ENCODE results near the gene ZMIZ1. TPM values are rescaled to one million over a fixed set of nuclear protein-coding genes. Genes with fewer than 3 reads are reported as not detected.
A peak's percentile ranks its signal among the peaks of the same experiment; 100 is the strongest.

The ZMIZ1 gene
- total RNA-seq, 1 donor from 2014 or later: 29.5 TPM

GRCh38 chr10:79232864-79233263 is 164.1 kb downstream of the ZMIZ1 start:
- DNase-seq: no peak

DNA sequence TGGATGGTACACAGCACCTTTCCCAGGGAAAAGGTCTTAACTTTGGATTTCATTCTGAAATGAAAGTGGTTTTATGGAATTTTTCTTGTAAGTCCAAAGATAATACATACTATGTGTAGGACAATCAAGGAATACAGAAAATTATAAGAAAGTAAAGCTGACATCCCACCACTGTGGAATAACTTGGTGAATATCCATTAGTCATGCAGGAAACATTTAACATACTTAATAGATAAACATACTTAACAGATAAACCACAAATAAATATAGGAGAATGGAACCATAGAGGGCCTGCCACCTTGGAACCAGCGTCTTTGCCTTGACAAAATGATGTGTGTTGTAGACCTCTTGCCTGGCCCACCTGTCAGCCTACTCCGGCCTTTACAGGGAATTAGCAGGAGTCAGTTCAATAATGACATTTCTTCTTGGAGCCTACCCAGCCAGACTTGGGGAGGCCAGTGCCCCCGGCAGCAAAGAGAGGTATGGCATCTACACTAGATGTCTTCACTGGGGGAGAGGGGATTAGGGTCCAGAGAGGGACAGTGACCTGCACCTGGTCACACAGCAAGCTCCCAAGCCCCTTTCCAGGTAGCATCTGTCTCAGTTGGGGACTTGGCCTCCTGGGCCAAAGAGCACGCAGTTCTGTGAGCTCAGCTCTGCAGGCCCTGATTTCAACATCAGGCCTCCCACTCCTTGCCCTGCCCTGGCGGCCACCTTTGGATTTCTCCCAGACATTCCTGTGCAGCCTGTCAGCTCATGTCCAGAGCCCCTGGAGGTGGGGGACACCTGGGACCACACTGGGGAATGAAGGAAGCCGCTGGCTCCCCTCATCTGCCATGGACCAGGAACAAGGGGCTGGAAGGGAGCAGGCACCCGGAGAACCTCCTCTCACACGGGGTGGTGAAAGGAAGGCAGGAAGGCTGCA is 165.9 kb downstream of the ZMIZ1 start:
- DNase-seq: no peak

DNA sequence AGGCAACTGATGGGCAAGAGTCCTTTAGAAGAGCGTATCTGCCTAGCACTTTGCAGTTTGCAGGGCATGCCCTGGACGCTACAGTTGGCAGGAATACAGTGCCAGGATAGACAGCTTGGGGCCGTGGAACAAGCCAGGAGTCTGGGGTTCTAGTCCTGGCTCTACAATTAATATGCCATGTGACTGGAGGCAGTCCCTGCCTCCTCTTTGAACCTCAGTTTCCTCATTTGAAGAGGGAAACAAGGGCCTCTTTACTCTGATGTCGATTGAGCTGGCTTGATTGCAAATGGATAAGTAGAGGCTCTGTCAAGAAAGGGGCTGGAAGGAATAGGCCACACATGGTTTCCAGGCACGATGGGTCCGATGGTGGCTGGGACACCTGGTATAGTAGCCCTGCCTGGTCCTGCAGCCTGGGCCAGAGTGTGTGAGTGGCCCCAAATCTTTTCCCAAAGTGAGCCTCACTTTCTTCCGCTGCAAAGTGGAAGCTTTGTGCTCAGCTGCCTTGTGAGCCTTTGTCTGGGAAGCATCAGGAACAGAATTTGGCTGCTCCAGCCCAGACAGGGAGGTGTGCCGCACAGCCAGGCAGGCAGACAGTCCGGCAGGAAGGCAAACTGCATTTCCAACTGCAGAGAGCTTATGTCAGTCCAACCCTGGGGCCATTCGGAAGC is 167.1 kb downstream of the ZMIZ1 start:
- no peak for DNase-seq

GRCh38 chr10:79236433-79236765 is 167.6 kb downstream of the ZMIZ1 start:
- DNase-seq: no peak

GRCh38 chr10:79237454-79238157 is 168.8 kb downstream of the ZMIZ1 start:
- DNase-seq: no peak

DNA sequence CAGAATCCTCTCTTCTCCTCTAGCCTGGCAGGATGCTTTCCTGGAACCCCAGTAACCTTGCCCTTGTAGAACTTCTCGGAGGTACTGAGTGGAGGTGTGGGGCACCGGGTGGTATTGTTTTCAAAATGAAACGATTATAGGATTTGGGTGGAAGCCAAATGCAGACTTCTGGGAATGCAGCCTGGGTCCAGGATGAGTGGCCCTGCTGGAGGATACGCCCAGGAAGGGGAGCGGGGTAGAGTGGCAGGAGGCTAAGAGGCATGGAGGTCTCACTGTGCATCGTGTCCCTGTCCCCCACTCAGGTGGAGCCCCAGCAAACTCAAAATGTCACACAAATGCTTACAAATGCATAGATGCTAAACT is 169.4 kb downstream of the ZMIZ1 start:
- DNase-seq: no peak

DNA sequence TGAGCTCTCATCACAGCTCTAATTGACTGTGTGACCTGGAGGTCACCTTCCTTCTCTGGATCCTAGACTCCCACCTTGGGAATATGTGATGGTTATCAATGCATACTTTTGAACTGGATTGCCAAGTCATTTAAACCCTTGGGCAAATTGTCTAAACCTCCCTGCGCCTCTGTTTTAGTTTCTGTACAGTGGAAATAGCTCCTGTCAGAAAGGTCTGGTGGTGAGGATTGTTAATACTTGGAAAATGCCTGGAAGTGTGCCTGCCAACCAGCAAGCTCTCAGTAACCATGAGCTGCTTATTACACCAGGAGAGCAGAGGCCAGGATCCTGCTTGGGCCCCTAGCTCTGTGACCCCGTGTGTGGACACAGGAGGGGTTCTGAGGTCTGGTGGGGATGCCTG is 169.8 kb downstream of the ZMIZ1 start:
- DNase-seq: no peak

GRCh38 chr10:79239275-79239779 is 170.6 kb downstream of the ZMIZ1 start:
- DNase-seq: no peak

DNA sequence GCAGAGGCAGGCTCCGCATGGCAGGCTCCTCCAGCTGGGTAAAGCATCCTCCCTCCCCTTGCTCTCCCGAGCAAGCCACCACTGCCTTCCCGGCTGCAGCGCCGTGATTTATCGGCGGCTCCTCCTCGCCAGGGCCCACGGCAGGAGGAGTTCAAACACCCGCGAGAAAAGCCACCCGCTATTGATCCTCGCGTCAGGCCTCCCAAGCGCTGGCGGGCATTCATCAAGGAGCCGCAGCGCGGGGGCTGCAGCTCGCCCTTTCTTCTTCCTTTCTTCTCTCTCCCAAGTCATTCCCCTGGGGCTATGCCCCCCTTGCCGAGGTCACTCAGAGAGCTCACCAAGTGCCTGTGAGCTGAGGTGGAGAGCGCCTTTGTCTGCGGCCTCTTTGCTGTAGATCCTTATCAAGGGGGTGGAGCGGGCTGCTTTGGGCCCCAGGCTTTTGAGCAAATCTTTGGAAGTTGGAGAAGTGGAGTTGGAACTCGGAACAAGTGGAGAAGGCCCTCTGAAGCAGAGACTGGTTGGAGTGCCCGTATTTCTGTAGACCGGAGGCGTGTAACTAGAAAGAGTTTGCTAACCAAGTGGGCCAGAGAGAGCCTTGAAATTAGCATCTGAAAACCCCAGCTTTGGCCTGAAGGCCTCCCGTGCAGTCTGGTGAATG is 171.3 kb downstream of the ZMIZ1 start:
- DNase-seq: no peak

DNA sequence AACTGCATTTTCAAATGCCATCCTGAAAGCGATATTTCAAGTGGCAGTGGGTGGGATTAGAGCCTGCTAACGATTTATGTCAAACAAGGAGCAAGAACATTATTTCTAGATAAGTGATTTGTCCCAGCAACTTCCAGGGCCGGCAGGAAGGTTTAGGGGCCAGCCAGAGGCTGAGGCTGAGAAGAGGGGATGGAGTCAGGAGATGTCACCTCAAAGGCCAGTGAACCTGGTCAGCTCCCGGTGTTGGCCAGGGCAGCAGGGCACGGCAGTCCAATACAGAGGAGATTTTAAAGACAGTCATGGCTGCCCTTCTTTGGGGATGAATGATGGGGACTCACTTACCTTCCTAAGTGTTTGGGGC is 172.8 kb downstream of the ZMIZ1 start:
- no peak for DNase-seq

DNA sequence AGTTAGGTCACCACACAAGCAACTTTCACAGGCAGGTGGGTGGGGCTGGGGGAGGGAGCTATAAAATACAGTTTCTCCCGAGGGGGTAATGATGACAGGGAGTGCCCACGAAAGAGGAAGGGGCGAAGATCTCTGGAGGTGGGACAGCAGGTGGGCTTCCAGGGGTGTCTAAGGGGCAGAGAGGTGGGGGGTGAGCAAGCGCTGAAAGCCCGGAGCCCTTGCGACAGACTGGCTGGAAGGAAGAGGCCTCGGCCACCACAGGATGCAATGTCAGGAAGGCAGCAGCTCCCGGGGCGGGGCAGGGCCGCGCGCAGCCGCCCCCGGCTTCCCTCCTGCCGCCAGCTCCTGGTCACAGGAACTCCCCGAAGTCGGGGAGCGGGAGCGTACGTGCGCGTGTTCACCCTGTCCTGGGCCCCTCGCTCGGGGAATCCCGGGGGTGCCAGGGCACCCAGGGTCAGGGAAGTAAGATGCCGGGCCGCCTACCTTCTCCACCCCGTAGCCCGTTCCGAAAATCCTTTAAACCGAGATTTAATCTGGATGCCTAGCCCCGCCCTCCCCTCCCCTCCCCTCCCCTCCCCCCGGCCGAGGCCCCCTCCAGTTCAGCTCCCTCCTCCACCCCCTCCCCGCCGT is 173.3 kb downstream of the ZMIZ1 start:
- no peak for DNase-seq

DNA sequence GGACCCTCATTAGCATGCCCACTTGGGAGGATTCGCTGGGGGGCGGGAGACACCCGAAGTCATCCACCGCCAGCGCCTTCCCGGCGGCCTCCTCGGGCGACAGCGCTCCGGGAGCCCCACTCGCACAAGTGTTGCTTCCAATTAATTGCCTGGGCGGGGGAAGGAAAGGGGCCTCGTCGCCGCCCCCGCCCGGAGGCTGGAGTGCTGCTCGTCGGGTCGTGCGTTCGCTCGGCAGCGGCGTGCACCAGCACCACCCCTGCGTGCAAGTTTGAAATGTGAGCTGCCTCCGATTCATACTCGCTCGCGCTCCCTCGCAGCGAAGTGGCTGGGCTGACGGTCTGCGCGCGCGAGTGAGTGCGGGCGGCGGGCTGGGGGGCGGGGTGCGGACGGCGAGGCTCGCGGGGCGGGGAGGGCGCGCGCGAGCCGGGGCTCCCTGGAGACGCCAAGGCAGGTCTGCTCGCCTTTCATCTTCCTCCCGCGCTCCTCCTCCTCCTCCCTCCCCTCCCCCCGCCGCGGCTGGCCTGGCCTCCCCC is 173.9 kb downstream of the ZMIZ1 start:
- peak; percentile 55 for DNase-seq

DNA sequence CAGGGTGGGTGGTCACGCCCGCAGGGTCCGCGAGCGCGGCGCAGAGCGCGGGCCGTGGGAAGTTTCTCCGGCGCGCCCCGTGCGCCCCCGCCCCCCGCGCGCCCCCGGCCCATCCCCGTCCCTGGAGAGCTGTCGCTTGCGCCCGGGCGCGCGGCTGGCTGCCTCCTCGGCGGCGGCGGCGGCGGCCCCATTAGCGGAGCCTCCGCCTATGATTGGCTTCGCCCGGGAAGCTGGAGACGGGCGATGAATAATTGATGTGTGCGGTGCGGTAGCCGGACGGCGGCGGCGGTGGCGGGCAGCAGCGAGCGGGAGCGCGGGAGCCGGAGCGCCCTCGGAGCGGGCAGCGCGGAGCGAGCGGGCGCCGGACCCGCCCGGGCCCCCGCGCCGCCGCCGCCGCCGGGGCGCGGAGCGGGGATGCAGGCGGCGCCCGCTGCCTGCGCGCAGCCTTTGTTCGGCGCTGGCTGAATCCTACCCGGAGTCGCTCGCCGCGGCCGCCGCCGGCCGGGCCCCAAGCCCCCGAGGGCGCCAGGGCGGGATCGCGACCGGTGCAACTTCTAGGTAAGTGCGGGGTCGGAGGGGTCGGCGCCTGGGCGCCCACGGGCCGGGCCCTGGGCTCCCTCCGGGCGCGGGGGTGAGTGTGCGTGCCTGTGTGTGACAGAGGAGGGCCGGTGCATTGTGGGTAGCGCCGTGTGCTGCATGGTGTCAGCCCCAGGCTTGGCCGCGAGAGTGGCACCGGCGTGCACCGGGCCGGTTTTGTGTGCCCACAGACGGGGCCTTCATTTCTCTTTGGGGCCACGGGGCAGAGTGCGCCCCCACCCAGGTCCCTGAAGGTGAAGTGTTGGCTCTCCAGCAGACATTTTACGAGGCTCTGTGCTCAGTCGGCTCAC is 174.7 kb downstream of the ZMIZ1 start:
- peak; percentile 62 for DNase-seq

DNA sequence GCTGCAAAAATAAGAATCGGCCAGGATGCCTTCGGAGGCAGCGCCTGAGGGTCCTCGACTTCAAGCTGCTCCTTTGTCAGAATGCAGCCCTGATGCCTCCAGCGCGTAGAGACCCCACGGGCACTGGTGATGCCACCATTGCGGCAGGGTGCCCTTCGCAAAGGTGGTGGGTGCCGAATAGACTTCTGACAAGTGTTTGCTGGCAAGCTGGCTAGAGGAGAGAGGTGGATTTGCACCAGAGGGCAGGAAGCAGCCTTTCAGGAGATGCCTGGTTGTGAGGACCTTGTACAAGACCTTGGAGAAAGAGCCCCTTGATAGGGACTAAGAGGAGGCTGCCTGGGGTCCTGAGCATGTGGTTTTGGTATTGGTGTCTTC is 175.3 kb downstream of the ZMIZ1 start:
- no peak for DNase-seq

GRCh38 chr10:79244841-79245504 is 176.2 kb downstream of the ZMIZ1 start:
- no peak for DNase-seq

- no peak for DNase-seq
Measured at GRCh38 chr10:79245539-79246208, 176.9 kb downstream of the ZMIZ1 start.

GRCh38 chr10:79246209-79246581 is 177.4 kb downstream of the ZMIZ1 start:
- peak; percentile 72 for DNase-seq

GRCh38 chr10:79246606-79247275 is 178.0 kb downstream of the ZMIZ1 start:
- no peak for DNase-seq

All from occipital lobe (tissue), 2 donors.